HCT116 (cell line): ENCODE measurements around the gene TEKT2. TPM values are rescaled to one million over a fixed set of nuclear protein-coding genes. Genes with fewer than 3 reads are reported as not detected.

ENCODE experiments used
- ATAC-seq: fragments of 200-7000 bp; cut with Tn5 transposase; 2 replicates; pipeline ENCODE4 v1.9.1; 2020; ENCODE audit warnings: mild to moderate bottlenecking, moderate library complexity
- BruUV-seq: library from RNA; stranded (reverse); fragments of 400-500 nt; replicated peaks from 2 replicates; lab custom pipeline; 2021; lab: Mats Ljungman, UMichigan
- CTCF ChIA-PET: fragments of 300-600 bp; sonication (Branson Sonifier 250); formaldehyde crosslinking; loops from one replicate; lab custom pipeline; 2021; ENCODE audit warnings: antibody characterized with exemption; lab: Charles Lee
- POLR2A ChIA-PET: fragments of 300-600, 350-600 bp; sonication (Branson Sonifier 250); formaldehyde crosslinking; loops from one replicate; lab custom pipeline; 2021; ENCODE audit warnings: antibody characterized with exemption; lab: Charles Lee
- RAD21 ChIA-PET, 2 experiments: fragments of 300-600 bp; sonication (Branson Sonifier 250); formaldehyde crosslinking; loops; one replicate each; lab custom pipeline; 2023; ENCODE audit warnings: low total read pairs in 2 of 2; ENCODE audit not compliant: uncharacterized antibody in 2 of 2, unreplicated experiment in 2 of 2, low non-redundant PET in 1 of 2; lab: Charles Lee
- DNase-seq: peaks from one replicate; pipeline ENCODE4 v3.0.0-alpha.2; 2010; ENCODE audit warnings: low read depth, low spot score
- H2AFZ ChIP-seq: fragments of 200-600 bp; shearing (Covaris generic), sonication (generic); 2 replicates; pipeline ENCODE4 v1.6.1; 2017; ENCODE audit warnings: low read depth, mixed run types, mixed read lengths, antibody characterized with exemption, low read length; ENCODE audit not compliant: poor library complexity, severe bottlenecking
- H3K27ac ChIP-seq: 2 replicates; pipeline ENCODE4 v1.5.1; 2012; ENCODE audit warnings: low read depth, low read length
- H3K27me3 ChIP-seq: fragments of 200-600 bp; sonication (generic); 2 replicates; pipeline ENCODE4 v1.6.1; 2016; ENCODE audit warnings: mixed run types, low read length, mixed read lengths; ENCODE audit not compliant: insufficient read depth
- H3K36me3 ChIP-seq, 2 experiments: fragments of 200-500 bp in 1 of 2; fragments of 200-600 bp in 1 of 2; sonication (Bioruptor generic) in 1 of 2; sonication (generic) in 1 of 2; 2 replicates each; pipeline versions ENCODE4 v1.5.1 to v1.6.1; 2014 to 2016; ENCODE audit warnings: low read length in 2 of 2, inconsistent platforms in 1 of 2, mixed read lengths in 1 of 2, mixed run types in 1 of 2; ENCODE audit not compliant: insufficient read depth in 2 of 2, control insufficient read depth in 1 of 2
- H3K4me1 ChIP-seq, 2 experiments: fragments of 200-600 bp in 1 of 2; sonication (generic) in 1 of 2; 2 replicates each; pipeline versions ENCODE4 v1.5.1 to v1.6.1; 2012 to 2017; ENCODE audit warnings: low read length in 2 of 2, inconsistent platforms in 1 of 2, mild to moderate bottlenecking in 1 of 2, mixed read lengths in 1 of 2, mixed run types in 1 of 2, moderate library complexity in 1 of 2; ENCODE audit not compliant: insufficient read depth in 2 of 2, control insufficient read depth in 1 of 2
- H3K4me2 ChIP-seq: fragments of 200-600 bp; sonication (generic); 2 replicates; pipeline ENCODE4 v1.6.1; 2017; ENCODE audit warnings: mixed run types, low read length, mixed read lengths
- H3K4me3 ChIP-seq, 2 experiments: fragments of 200-600 bp in 1 of 2; sonication (generic) in 1 of 2; replicated peaks in 1 of 2; 2 replicates each; pipeline ENCODE4 v1.5.1; 2011 to 2016; ENCODE audit warnings: low read length in 2 of 2, control low read depth in 1 of 2, low read depth in 1 of 2, mild to moderate bottlenecking in 1 of 2, mixed read lengths in 1 of 2, mixed run types in 1 of 2
- H3K79me2 ChIP-seq: fragments of 200-600 bp; sonication (generic); 2 replicates; pipeline ENCODE4 v1.6.1; 2017; ENCODE audit warnings: mild to moderate bottlenecking, mixed run types, low read length, moderate library complexity, mixed read lengths; ENCODE audit not compliant: insufficient read depth
- H3K9ac ChIP-seq: fragments of 200-600 bp; sonication (generic); 2 replicates; pipeline ENCODE4 v1.6.1; 2016; ENCODE audit warnings: low read length, mixed read lengths
- H3K9me2 ChIP-seq: fragments of 200-600 bp; sonication (generic), shearing (Covaris generic); 2 replicates; pipeline ENCODE4 v1.6.1; 2017; ENCODE audit warnings: mixed run types, mild to moderate bottlenecking, moderate library complexity; ENCODE audit not compliant: insufficient read depth
- H3K9me3 ChIP-seq, 2 experiments: fragments of 200-500 bp in 1 of 2; fragments of 200-600 bp in 1 of 2; sonication (Bioruptor generic) in 1 of 2; sonication (generic) in 1 of 2; 2 replicates each; pipeline ENCODE4 v1.6.1; 2014 to 2017; ENCODE audit warnings: low read length in 2 of 2, mixed read lengths in 2 of 2, inconsistent platforms in 1 of 2, low read depth in 1 of 2, mild to moderate bottlenecking in 1 of 2, mixed run types in 1 of 2, moderate library complexity in 1 of 2; ENCODE audit not compliant: control insufficient read depth in 1 of 2, insufficient read depth in 1 of 2
- H4K20me1 ChIP-seq: fragments of 200-600 bp; sonication (generic), shearing (Covaris generic); 2 replicates; pipeline ENCODE4 v1.6.1; 2017; ENCODE audit warnings: mixed run types, mild to moderate bottlenecking, moderate library complexity; ENCODE audit not compliant: insufficient read depth
- ATF3 ChIP-seq: IDR thresholded peaks from 2 replicates; pipeline ENCODE4 v1.6.1; 2012
- CEBPB ChIP-seq: IDR thresholded peaks from 2 replicates; pipeline ENCODE4 v1.6.1; 2012; ENCODE audit warnings: low read depth
- CTCF ChIP-seq, 3 experiments: fragments of 200-600 bp in 1 of 3; sonication (generic) in 1 of 3; IDR thresholded peaks in 2 of 3; conservative IDR thresholded peaks in 1 of 3; 2 replicates each; pipeline ENCODE4 v1.5.1; 2012 to 2017; ENCODE audit warnings: low read depth in 2 of 3, low read length in 2 of 3, antibody characterized with exemption in 1 of 3, borderline replicate concordance in 1 of 3, control low read depth in 1 of 3, mild to moderate bottlenecking in 1 of 3, mixed read lengths in 1 of 3, mixed run types in 1 of 3, moderate library complexity in 1 of 3; ENCODE audit not compliant: insufficient read depth in 1 of 3
- ELF1 ChIP-seq: IDR thresholded peaks from 2 replicates; pipeline ENCODE4 v1.6.1; 2012; ENCODE audit warnings: low read depth, borderline replicate concordance
- EZH2phosphoT487 ChIP-seq: fragments of 200-600 bp; IDR thresholded peaks from 2 replicates; pipeline ENCODE4 v1.6.1; 2018; ENCODE audit warnings: antibody characterized with exemption, borderline replicate concordance
- JUND ChIP-seq: IDR thresholded peaks from 2 replicates; pipeline ENCODE4 v1.6.1; 2012
- MAX ChIP-seq: IDR thresholded peaks from 2 replicates; pipeline ENCODE4 v1.6.1; 2012
- POLR2AphosphoS5 ChIP-seq: IDR thresholded peaks from 2 replicates; pipeline ENCODE4 v1.6.1; 2011; ENCODE audit warnings: mild to moderate bottlenecking, low read depth, low read length, moderate library complexity
- ZBTB33 ChIP-seq: IDR thresholded peaks from 2 replicates; pipeline ENCODE4 v1.6.1; 2011; ENCODE audit warnings: mild to moderate bottlenecking, low read length, moderate library complexity; ENCODE audit not compliant: insufficient replicate concordance; ENCODE audit errors: extremely low read depth
- ZNF274 ChIP-seq: fragments of 200-500 bp; sonication (Bioruptor generic); IDR thresholded peaks from 2 replicates; pipeline ENCODE4 v1.6.1; 2014; ENCODE audit warnings: mild to moderate bottlenecking, low read depth, low read length, inconsistent platforms
- intact Hi-C: fragments of 100-400 bp; cut with micrococcal nuclease; formaldehyde crosslinking; loops from 2 replicates; pipeline ENCODE4 v1.10.0; 2022
- total RNA-seq: library from RNA; stranded (reverse); gene quantifications from one replicate; pipeline ENCODE4 v1.2.1, GENCODE V29; 2021; ENCODE audit not compliant: unreplicated experiment

The TEKT2 gene
- total RNA-seq, 1 experiment from 2014 or later, result not detected

GRCh38 chr1:36132029-36132428 lies 48.1 kb downstream of the TEKT2 start:
- ATAC-seq (no peak), DNase-seq (no peak)
- Histone ChIP-seq H3K36me3 (0 out of 4 replicates have a peak, but pooled peaks cover 0 to 2% of the 10 kb centered on the region in 2 experiments), H3K9ac (no peak overlapping the region), H3K27me3 (no peaks in the 10 kb centered on the region), H3K79me2 (no peaks in the 10 kb centered on the region), H3K27ac (no peak overlapping the region), H3K4me1 (peaks cover 0 to 18% of the 10 kb centered on the region in 2 experiments; a peak in 2 of 4 replicates), H3K9me3 (no peaks in the 10 kb centered on the region), H2AFZ (no peak overlapping the region), H3K4me2 (no peak overlapping the region), H3K9me2 (no peaks in the 10 kb centered on the region), H3K4me3 (no peak overlapping the region), H4K20me1 (no peaks in the 10 kb centered on the region)
- intact Hi-C loops, result no loop called here
- ChIA-PET RAD21 (no interaction called here), POLR2A (no interaction called here), CTCF (no interaction called here)
- TF ChIP-seq CTCF (IDR thresholded peaks at IDR 0.05 in 2 of 3, conservative IDR thresholded peaks at IDR 0.05 in 1 of 3; ENCODE audit: borderline replicate concordance in 1 of 3, insufficient read depth in 1 of 3, low read depth in 2 of 3, low read length in 2 of 3) (no peak), ELF1 (no peak), ATF3 (no peak), ZBTB33 (no peak), ZNF274 (no peak), CEBPB (no peak), EZH2phosphoT487 (no peak), JUND (no peak), POLR2AphosphoS5 (no peak), MAX (no peak)
- no TSS peak for BruUV-seq
